H1 (cell line): ENCODE data around the gene PTPRG. TPM values are rescaled to one million over a fixed set of nuclear protein-coding genes. Genes with fewer than 3 reads are reported as not detected.

Source experiments
- HDAC6 ChIP-seq: IDR thresholded peaks from one replicate; pipeline ENCODE4 v1.7.1; 2012; ENCODE audit warnings: low read depth, mild to moderate bottlenecking, inconsistent platforms, low read length, moderate library complexity
- JUN ChIP-seq: IDR thresholded peaks from 2 replicates; pipeline ENCODE4 v1.6.1; 2011; ENCODE audit warnings: low read depth, mild to moderate bottlenecking, improper control_type of control experiment, low read length
- MAFK ChIP-seq: IDR thresholded peaks from 2 replicates; pipeline ENCODE4 v1.6.1; 2012; ENCODE audit warnings: low read depth, mild to moderate bottlenecking, improper control_type of control experiment, low read length
- NANOG ChIP-seq: IDR thresholded peaks from 2 replicates; pipeline ENCODE4 v1.6.1; 2011; ENCODE audit warnings: low read length, low read depth, mild to moderate bottlenecking, inconsistent platforms; ENCODE audit not compliant: insufficient read depth, poor library complexity, severe bottlenecking
- POU5F1 ChIP-seq: IDR thresholded peaks from 2 replicates; pipeline ENCODE4 v1.6.1; 2011; ENCODE audit warnings: low read depth, mild to moderate bottlenecking, low read length, moderate library complexity
- SIRT6 ChIP-seq: IDR thresholded peaks from one replicate; pipeline ENCODE4 v1.7.1; 2012; ENCODE audit warnings: low read length, inconsistent platforms
- TCF12 ChIP-seq: IDR thresholded peaks from 2 replicates; pipeline ENCODE4 v1.6.1; 2011; ENCODE audit warnings: low read depth, mild to moderate bottlenecking, low read length
- YY1 ChIP-seq: IDR thresholded peaks from 2 replicates; pipeline ENCODE4 v1.6.1; 2011; ENCODE audit warnings: low read depth, mild to moderate bottlenecking, low read length
- polyA plus RNA-seq, 7 experiments: library from polyadenylated mRNA; depleted of rRNA in 3 of 7; stranded (reverse) in 5 of 7; unstranded in 2 of 7; fragments of >200 nt in 5 of 7; fragments of 200-250 nt in 2 of 7; gene quantifications; 1 replicate in 5 of 7; 2 replicates in 1 of 7; 4 replicates in 1 of 7; pipeline versions ENCODE4 v1.2.1 to v1.2.3, GENCODE V29; 2011 to 2013; ENCODE audit warnings: missing spikeins in 2 of 7, mixed read lengths in 2 of 7
- total RNA-seq: library from RNA; stranded (reverse); fragmentation: NEBNext Ultra II Directional; extraction: Animal tissue kit (Norgen Biotek cat#: 25700); gene quantifications from 2 replicates; pipeline ENCODE4 v1.2.1, GENCODE V29; 2021

The PTPRG gene
- total and polyA plus RNA-seq, 2 of the 8 experiments (the other 6 are each of a cell fraction or from before 2014, with no cell fraction given) = 23.3 to 96.2 TPM

DNA sequence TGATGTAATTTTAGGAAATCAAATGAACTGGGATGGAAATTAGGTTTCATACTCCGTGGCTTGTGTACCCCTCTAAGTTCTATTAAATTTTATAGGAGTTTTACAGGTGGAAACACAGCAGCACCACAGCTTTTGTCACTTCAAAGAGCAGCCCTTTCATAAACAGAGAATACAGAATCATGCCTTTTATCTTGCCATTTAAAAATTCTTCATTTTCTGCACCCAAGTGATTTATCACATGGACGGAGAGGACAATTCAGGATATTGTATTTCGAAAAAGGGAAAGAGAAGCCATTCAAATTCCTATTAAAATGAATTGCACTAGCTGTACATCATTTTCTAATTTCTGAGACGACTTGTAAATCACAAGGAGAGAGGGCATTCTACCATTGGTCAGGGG lies 245.4 kb downstream of the PTPRG start (continued):
- TF ChIP-seq POU5F1 (no peak), NANOG (no peak), HDAC6 (no peak), YY1 (no peak), JUN (no peak), MAFK (no peak), TCF12 (no peak), SIRT6 (no peak)
